Measurements from ENCODE around the gene PROSER3. TPM values are rescaled to one million over a fixed set of nuclear protein-coding genes. Genes with fewer than 3 reads are reported as not detected.
A peak's percentile ranks its signal among the peaks of the same experiment; 100 is the strongest.

Gene PROSER3
- total RNA-seq, 1 donor from 2014 or later: 63.4 TPM

GRCh38 chr19:35739275-35740107, 18.5 kb upstream of the PROSER3 start:
- Mint-ChIP-seq H3K27me3 (ENCODE audit: low read depth) (peaks cover 4% of the 10 kb centered on the region), H3K36me3 (ENCODE audit: low read depth) (peaks cover 7% of the 10 kb centered on the region), H3K4me1 (peaks cover 19% of the 10 kb centered on the region), H3K9me3 (no peaks in the 10 kb centered on the region), H3K4me3 (peak overlapping the region; percentile 89), H3K27ac (ENCODE audit: unreplicated experiment) (no peak overlapping the region)
- TF ChIP-seq, protein P1, sequence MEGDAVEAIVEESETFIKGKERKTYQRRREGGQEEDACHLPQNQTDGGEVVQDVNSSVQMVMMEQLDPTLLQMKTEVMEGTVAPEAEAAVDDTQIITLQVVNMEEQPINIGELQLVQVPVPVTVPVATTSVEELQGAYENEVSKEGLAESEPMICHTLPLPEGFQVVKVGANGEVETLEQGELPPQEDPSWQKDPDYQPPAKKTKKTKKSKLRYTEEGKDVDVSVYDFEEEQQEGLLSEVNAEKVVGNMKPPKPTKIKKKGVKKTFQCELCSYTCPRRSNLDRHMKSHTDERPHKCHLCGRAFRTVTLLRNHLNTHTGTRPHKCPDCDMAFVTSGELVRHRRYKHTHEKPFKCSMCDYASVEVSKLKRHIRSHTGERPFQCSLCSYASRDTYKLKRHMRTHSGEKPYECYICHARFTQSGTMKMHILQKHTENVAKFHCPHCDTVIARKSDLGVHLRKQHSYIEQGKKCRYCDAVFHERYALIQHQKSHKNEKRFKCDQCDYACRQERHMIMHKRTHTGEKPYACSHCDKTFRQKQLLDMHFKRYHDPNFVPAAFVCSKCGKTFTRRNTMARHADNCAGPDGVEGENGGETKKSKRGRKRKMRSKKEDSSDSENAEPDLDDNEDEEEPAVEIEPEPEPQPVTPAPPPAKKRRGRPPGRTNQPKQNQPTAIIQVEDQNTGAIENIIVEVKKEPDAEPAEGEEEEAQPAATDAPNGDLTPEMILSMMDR (conservative IDR thresholded peaks at IDR 0.05): no peak
- no peak for DNase-seq (ENCODE audit: low read depth, low spot score)

GRCh38 chr19:35740108-35740422, 17.9 kb upstream of the PROSER3 start:
- no peak for DNase-seq (ENCODE audit: low read depth, low spot score)
- H3K4me3 Mint-ChIP-seq: peak overlapping the region; percentile 89
- TF ChIP-seq, protein P1 (conservative IDR thresholded peaks at IDR 0.05): no peak
- H3K4me1 Mint-ChIP-seq: peaks cover 22% of the 10 kb centered on the region
- H3K9me3 Mint-ChIP-seq: no peaks in the 10 kb centered on the region
- peaks cover 4% of the 10 kb centered on the region for H3K27me3 Mint-ChIP-seq (ENCODE audit: low read depth)
- no peak overlapping the region for H3K27ac Mint-ChIP-seq (ENCODE audit: unreplicated experiment)
- peaks cover 2% of the 10 kb centered on the region for H3K36me3 Mint-ChIP-seq (ENCODE audit: low read depth)

DNA sequence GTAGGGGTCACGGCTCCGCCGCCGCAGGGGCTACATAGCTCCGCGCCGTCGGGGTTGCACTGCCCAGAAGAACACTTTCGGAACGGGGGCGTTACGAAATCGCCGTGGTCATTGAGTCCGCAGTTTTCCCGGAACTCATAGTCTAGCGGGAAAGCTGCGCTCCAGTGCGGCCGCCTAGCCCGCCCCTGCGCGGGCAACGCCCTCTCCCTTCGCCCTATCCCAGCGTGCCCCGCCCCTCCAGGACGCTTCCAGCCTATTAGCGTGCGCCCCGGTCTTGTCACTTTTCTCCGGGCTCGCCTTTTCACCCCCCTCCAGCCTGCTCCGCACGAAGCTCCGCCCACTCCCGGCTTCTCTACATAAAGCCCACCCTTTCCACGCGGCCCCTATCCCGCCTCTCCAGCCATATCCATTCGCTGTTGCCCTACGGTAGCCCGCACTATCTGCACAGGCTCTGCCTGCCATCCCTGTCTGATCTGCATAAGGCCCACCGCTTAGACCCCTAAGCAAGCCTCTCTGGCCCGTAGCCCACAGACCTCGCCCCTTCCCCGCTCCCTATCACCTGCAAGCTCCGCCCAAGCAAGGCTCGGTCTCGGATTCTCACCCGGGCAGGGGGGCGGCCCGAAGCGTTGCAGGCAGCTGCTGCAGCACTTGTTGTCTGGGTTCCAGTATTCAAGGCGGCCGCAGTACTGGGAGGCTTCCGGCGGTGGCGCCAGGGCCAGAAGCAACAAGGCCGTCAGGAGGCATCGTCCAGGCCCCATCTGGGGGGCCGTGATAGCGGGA, 17.4 kb upstream of the PROSER3 start:
- no peaks in the 10 kb centered on the region for H3K9me3 Mint-ChIP-seq
- H3K4me3 Mint-ChIP-seq: peak overlapping the region; percentile 89
- H3K36me3 Mint-ChIP-seq (ENCODE audit: low read depth): peaks cover 2% of the 10 kb centered on the region
- TF ChIP-seq, protein P1 (conservative IDR thresholded peaks at IDR 0.05): peak; percentile 53
- peak overlapping the region; percentile 98 for H3K27ac Mint-ChIP-seq (ENCODE audit: unreplicated experiment)
- H3K4me1 Mint-ChIP-seq: peaks cover 27% of the 10 kb centered on the region
- H3K27me3 Mint-ChIP-seq (ENCODE audit: low read depth): peaks cover 4% of the 10 kb centered on the region
- peak; percentile 98 for DNase-seq (ENCODE audit: low read depth, low spot score)

DNA sequence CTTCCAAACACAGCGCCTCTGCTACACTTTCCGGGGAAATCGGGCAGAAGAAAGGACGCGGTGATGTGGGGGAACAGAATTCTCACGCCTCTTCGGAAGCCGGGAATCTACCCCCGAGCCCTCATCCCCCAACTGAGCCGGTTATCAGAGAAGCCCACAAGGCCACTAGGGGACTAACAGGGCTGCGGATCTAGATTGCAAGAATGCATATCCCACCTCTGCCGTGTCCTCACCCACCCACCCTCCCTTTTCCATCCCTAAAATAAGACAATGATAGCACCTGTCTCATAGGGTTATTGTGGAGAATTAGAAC, 16.8 kb upstream of the PROSER3 start:
- DNase-seq (ENCODE audit: low read depth, low spot score): no peak
- peaks cover 2% of the 10 kb centered on the region for H3K36me3 Mint-ChIP-seq (ENCODE audit: low read depth)
- peaks cover 33% of the 10 kb centered on the region for H3K4me1 Mint-ChIP-seq
- no peaks in the 10 kb centered on the region for H3K9me3 Mint-ChIP-seq
- H3K27ac Mint-ChIP-seq (ENCODE audit: unreplicated experiment): peak overlapping the region; percentile 98
- TF ChIP-seq, protein P1 (conservative IDR thresholded peaks at IDR 0.05): peak; percentile 45
- H3K27me3 Mint-ChIP-seq (ENCODE audit: low read depth): peaks cover 4% of the 10 kb centered on the region
- H3K4me3 Mint-ChIP-seq: peak overlapping the region; percentile 89

- H3K9me3 Mint-ChIP-seq: no peaks in the 10 kb centered on the region
- TF ChIP-seq, protein P1 (conservative IDR thresholded peaks at IDR 0.05): no peak
- H3K27ac Mint-ChIP-seq (ENCODE audit: unreplicated experiment): peak within 1 kb of the TSS; percentile 94
- H3K36me3 Mint-ChIP-seq (ENCODE audit: low read depth): peaks cover 2% of the 10 kb centered on the region
- H3K4me3 Mint-ChIP-seq: peak within 1 kb of the TSS; percentile 97
- H3K27me3 Mint-ChIP-seq (ENCODE audit: low read depth): peaks cover 4% of the 10 kb centered on the region
- no peak for DNase-seq (ENCODE audit: low read depth, low spot score)
- peaks cover 39% of the 10 kb centered on the region for H3K4me1 Mint-ChIP-seq
Measured at GRCh38 chr19:35742121-35742724, 15.8 kb upstream of the PROSER3 start, which contains the start of gene IGFLR1. Gene IGFLR1, minus strand, starts transcription at chr19:35742452. Its CDS starts 1,272 bp downstream, at chr19:35741180.

Measured in neural crest cell (in vitro differentiated cells).